Occipital lobe (tissue), 2 donors: ENCODE measurements around the gene MORN1. TPM values are rescaled to one million over a fixed set of nuclear protein-coding genes. Genes with fewer than 3 reads are reported as not detected.
"Not testable (repeated sequence)": the region's sequence is repeated elsewhere in the genome, so short reads cannot be mapped to it uniquely, and the experiment has no call there.

Experiments used
- DNase-seq: peaks from one replicate; lab custom pipeline; 2025; lab: John Stamatoyannopoulos, UW
- total RNA-seq: library from RNA; depleted of rRNA; stranded (reverse); fragments of >200 nt; gene quantifications from one replicate; pipeline ENCODE4 v1.2.3, GENCODE V29; 2014

MORN1 gene
- 13.1 TPM for total RNA-seq

DNA sequence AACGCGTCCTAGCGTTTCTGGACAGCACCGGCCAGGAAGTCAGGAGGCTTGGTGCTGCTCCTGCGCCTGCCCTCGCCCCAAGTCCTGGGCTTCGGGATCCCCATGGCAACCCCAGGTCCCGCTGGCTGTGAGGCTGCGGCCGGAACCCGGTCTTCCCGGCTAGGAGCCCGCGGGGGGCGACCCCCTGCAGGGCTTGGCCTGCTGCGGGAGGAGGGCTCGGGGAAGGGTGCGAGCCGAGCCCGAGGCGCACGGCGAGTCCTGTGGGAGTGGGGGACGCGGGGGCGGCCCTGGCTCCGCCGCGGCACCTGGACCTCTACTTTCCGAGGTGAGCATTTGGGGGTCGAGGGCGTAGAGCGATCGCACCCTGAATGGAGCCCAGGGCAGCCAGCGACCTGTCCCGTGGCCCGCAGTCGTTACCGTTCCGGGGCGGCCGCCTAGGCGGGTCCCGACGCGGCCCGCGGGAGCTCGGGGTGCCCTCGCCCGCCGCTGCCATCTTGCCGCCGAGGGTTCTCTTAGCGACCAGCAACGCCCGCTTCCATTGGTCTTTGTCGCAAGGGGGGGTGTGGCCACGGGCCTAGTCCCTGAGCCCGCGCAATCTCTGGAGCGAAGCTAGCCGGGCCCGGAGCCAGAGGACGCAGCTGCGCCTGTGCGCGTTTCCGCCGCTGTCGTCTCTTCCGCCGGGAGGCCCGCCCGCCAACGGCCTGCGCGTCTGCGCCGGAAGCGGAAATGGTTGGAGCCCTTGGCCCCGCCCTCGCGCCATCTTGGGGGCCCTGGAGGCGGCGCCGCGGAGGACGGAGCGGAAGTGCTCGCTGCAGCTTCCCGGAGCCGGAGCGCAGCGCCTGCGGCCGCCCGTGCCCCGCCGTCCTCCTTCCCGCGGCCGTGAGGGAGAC, at the start of gene MORN1, which contains the start of gene RER1:
Gene MORN1, minus strand, starts transcription at position 514 of the 890 bp plus-strand sequence. Its CDS starts 21 bp downstream, at position 493.
Gene RER1, plus strand, starts transcription at position 801 of the 890 bp plus-strand sequence. CDS start 3,950 bp downstream, outside the sequence.
- peak; percentile 97 for DNase-seq

DNA sequence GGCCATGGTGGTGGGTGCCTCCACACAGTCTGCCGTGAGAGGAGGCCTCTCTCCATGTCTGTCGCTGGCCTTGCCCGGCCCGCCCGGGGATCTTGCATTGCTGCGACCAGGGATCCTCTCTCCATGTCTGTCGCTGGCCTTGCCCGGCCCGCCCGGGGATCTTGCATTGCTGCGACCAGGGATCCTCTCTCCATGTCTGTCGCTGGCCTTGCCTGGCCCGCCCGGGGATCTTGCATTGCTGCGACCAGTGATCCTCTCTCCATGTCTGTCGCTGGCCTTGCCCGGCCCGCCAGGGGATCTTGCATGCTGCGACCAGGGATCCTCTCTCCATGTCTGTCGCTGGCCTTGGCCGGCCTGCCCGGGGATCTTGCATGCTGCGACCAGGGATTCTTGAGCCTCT, 49.0 kb upstream of the MORN1 start:
- not testable (repeated sequence) for DNase-seq

DNA sequence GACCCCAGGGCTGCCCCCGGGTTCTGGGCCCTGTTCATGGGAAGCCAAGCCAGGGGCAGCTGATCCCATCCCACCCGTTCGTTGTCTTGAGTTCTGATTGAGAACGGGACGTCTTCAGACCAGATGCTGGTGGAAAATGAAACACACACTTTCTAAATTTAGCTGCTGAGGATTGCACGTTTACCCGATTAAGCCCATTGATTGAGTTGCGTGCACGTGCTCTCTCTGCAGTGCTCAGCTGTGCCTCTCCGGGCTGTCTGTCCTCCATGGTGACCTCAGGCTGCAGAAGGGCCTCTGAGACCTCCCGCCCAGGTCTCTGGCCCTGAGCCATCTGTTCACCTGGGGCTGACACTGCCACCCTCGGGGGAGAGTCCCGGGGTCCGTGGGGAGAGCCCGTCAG, 48.0 kb upstream of the MORN1 start:
- no peak for DNase-seq

GRCh38 chr1:2438641-2439040, 47.3 kb upstream of the MORN1 start:
- no peak for DNase-seq

- no peak for DNase-seq
Measured at GRCh38 chr1:2438038-2438437, 46.7 kb upstream of the MORN1 start.

GRCh38 chr1:2437617-2438016, 46.3 kb upstream of the MORN1 start:
- DNase-seq: no peak

DNA sequence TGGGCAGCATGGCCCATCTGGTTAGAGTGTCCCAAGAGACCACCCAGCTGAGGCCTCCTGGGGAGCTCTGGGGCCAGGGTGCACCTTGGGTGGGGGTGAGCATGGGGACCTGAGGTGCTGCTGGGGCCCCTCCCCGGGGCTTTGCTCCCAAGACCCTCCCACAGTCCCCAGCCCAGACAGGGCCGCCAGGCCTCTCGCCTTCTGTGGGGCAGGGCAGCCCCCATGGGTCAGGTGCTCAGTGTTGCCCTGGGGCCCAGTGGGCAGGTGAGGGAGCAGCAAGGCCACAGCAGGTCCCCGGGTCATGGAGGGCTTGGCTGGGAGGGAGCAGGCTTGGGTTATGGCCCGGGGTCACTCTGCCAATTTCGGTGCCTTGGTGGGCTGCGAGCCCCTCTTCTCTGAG, 45.5 kb upstream of the MORN1 start:
- no peak for DNase-seq

- DNase-seq: no peak
Measured at GRCh38 chr1:2435746-2436355, 44.5 kb upstream of the MORN1 start.

- DNase-seq: no peak
Measured at GRCh38 chr1:2435091-2435490, 43.7 kb upstream of the MORN1 start.

DNA sequence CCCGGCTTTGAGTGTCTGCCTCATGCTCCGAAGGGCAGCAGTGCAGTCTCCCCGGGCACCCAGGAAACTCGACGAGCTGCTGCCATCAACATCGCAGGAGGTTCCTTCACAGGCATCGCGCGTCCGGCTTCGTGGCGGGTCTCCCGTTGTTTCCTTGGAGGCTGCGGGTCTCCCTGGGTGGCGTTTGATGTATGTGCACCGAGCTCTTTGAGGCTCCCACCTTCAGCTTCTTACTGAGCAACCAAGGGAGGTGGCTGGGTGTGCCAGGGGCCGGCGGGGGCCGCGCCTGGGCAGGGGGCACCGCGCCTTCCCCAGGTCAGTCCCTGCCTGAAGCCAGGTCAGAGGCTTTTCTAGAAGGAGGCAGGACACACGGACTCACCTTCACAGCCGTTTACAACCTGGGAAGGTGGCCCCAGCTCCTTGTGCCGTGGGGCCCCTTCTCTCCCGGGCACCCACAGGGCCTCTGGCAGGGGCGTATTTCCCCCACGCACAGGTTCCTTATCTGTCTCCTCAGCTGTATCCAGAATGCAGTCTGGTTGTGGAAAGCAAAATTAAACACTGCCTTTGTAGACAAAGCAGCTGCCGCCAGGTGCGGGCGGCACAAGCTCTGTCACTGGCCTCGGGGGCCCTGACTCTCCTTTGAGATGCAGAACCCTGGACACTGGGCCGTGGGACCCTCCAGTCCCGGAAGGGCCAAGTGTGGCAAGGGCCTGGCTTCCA, 42.7 kb upstream of the MORN1 start:
- DNase-seq: no peak

DNA sequence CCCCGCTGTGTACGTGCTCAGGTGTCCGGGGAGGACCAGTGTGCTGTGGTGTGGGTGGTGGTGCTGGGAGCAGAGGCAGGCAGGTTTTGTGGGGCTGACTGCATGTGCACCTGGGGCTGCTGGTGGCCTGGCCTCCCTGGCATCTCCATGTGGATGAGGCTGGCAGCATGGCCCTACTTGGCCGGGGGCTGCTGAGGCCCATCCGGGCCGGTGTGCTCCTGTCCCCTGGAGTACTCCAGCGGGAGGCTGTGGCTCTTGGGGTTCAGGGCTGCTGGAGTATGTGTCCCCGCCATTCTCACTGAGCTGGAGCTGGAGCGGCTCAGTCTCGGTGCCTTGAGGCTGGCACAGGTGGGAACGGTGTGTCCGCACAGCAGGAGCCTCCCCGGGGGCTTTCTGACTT, 41.8 kb upstream of the MORN1 start:
- DNase-seq: no peak

DNA sequence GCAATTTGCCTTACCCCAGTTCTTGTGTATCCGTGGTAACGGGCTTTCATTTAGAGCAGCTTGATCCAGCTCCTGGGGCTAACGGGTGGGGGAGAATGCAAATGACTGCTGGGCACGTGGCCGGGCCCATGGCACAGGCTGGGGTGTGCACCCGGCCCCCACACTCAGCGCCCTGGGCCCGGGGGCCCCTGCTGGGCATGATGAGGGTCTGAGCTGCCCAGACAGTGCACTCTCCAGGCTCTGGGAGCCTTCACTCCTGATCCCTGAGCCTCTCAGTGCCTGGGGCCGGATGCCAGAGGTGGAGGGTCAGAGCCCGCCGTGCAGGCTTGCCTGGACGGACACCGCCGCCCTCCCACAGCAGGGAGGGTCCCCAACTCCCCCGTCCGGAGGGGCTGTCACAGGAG, 41.1 kb upstream of the MORN1 start:
- no peak for DNase-seq

- no peak for DNase-seq
Measured at GRCh38 chr1:2431518-2431917, 40.2 kb upstream of the MORN1 start.

GRCh38 chr1:2431103-2431502, 39.7 kb upstream of the MORN1 start:
- no peak for DNase-seq

DNA sequence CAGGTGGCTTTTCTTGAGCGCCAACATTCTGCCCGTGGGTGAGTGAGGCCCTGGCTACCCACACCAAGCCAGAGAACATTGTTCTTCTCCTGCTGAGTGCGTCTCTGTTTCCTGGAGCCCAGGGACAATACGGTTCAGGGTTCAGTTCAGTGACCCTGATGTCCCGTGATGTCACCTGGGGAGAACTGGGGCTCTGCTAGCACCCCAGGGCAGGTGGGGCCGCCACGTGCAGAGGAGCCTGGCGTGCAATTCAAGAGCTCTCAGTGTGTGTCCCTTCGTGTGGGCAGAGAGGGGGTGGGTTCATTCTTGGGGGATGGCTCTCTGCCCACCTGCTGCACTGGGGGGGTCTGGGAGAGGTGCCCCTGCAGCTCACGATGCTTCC, 39.2 kb upstream of the MORN1 start:
- no peak for DNase-seq

- no peak for DNase-seq
Measured at GRCh38 chr1:2429780-2430591, 38.6 kb upstream of the MORN1 start.

DNA sequence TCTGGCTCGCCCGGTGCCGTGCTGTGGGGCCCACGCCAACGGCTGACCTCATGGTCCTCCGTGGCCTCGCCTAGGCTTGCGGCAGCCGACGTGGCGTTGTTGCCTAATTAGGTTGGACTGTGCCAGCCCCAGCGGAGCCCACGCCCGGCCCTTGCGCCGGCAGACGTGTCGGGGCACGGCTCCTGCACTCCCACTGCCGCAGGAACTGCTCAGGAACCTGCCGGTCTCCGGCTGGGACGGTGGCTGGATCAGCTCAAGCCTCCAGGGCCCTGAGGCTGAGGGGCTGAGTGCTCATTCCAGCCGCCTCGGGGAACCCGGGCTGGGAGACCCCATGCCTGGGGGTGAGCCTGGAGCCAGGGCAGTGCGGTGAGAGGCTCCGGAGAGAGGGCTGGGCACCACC, 37.1 kb upstream of the MORN1 start:
- no peak for DNase-seq

DNA sequence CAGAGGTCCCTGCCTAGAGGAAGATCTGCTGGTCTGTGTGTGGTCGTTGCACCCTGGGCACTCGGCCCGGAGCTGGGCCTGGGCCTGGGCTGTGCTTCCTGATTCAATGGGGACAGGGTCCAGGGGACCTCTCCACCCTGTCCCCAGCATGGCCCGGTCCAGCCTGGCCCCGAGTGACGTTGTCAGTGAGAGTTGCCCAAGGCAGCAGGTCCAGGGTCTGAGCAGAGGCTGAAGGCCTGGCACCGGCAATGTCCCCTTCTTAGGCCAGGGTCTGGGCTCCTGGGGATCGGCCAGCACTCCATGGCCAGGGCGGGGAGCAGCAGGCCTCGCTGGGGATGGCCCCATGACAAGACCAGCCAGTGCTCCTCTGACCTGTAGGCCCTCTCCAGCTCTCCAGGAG, 36.6 kb upstream of the MORN1 start:
- DNase-seq: no peak

GRCh38 chr1:2427051-2427450, 35.7 kb upstream of the MORN1 start:
- no peak for DNase-seq

DNA sequence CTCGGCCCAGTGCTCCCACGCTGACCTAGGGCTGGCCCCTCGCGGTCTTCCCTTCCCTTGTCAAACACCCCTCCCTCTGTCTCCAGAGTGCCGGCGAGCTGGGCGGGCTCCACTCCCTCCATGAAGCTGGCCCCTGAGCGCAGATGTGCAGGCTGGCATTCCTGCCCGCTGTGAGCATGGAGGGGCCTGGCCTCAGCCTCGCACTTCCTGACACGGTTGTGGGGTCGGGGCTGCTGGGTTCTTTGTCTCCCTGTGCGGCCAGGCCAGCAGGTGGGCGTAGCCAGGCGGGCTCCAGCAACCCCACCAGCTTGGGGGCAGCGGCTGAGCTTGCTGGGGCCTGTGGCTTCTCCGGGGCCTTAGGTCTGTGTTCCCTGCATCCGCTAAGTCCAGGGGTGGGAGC, 35.2 kb upstream of the MORN1 start:
- no peak for DNase-seq

GRCh38 chr1:2425892-2426291, 34.5 kb upstream of the MORN1 start:
- DNase-seq: no peak
